NT2/D1 (cell line): ENCODE measurements around the gene CYREN.

ENCODE experiments used
- DNase-seq: peaks from one replicate; pipeline ENCODE4 v3.0.0-alpha.2; 2011; ENCODE audit warnings: low read depth, low spot score
- H3K27me3 ChIP-seq: 2 replicates; pipeline ENCODE4 v1.6.0; 2011; ENCODE audit warnings: mild to moderate bottlenecking; ENCODE audit not compliant: insufficient read length, insufficient read depth
- H3K36me3 ChIP-seq: 2 replicates; pipeline ENCODE4 v1.6.1; 2011; ENCODE audit warnings: mild to moderate bottlenecking, low read length, mixed read lengths; ENCODE audit not compliant: insufficient read depth, insufficient read length
- H3K4me1 ChIP-seq: 2 replicates; pipeline ENCODE4 v1.5.1; 2011; ENCODE audit not compliant: insufficient read depth, insufficient read length
- H3K4me3 ChIP-seq: 2 replicates; pipeline ENCODE4 v1.5.1; 2011; ENCODE audit warnings: low read depth; ENCODE audit not compliant: insufficient read length
- H3K9ac ChIP-seq: 2 replicates; pipeline ENCODE4 v1.6.0; 2011; ENCODE audit warnings: low read depth; ENCODE audit not compliant: insufficient read length
- H3K9me3 ChIP-seq: 2 replicates; pipeline ENCODE4 v1.5.1; 2011; ENCODE audit warnings: mild to moderate bottlenecking, low read length; ENCODE audit not compliant: insufficient read depth
- SUZ12 ChIP-seq: IDR thresholded peaks from 2 replicates; pipeline ENCODE4 v1.6.1; 2011; ENCODE audit not compliant: insufficient read length, insufficient read depth; ENCODE audit errors: extremely low read depth
- YY1 ChIP-seq: IDR thresholded peaks from 2 replicates; pipeline ENCODE4 v1.6.1; 2011; ENCODE audit not compliant: insufficient read length, insufficient read depth
- ZNF274 ChIP-seq: IDR thresholded peaks from 2 replicates; pipeline ENCODE4 v1.6.1; 2011; ENCODE audit warnings: mild to moderate bottlenecking, low read depth, low read length

The CYREN gene

DNA sequence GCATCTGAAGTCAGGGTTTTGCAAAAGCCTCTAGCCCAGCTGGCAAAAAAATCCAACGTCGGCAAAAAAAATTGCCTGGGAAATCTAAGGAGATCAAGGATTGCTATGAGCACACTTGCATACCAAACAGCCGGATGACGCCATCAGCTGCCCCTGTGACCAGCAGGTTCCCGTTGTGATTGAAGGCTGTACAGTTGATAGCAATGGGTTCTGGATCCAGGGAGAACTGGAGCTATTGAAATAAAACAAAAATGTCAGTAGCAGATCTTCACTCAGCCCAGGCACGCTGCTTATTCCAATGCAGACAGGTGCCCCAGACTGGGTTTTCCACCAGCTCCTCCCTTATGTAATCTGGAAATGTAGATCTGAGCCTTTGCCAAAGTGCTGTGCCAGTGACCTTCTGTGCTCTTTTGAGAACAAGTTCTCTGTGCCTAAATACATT, 18.7 kb upstream of the CYREN start:
- no peak overlapping the region for H3K9ac ChIP-seq
- H3K4me3 ChIP-seq, result no peak overlapping the region
- TF ChIP-seq SUZ12 (no peak), ZNF274 (no peak), YY1 (no peak)
- H3K4me1 ChIP-seq, result peaks cover 5% of the 10 kb centered on the region
- H3K27me3 ChIP-seq, result no peaks in the 10 kb centered on the region
- H3K36me3 ChIP-seq, result peaks cover 51% of the 10 kb centered on the region
- DNase-seq, result no peak
- no peaks in the 10 kb centered on the region; the same call in 1 of the 2 replicates for H3K9me3 ChIP-seq

GRCh38 chr7:135188298-135188984, 17.9 kb upstream of the CYREN start:
- Histone ChIP-seq H3K27me3 (no peaks in the 10 kb centered on the region), H3K36me3 (peaks cover 58% of the 10 kb centered on the region), H3K9me3 (no peaks in the 10 kb centered on the region; the same call in 1 of the 2 replicates), H3K4me1 (peaks cover 3% of the 10 kb centered on the region), H3K9ac (no peak overlapping the region), H3K4me3 (no peak overlapping the region)
- TF ChIP-seq SUZ12 (no peak), YY1 (no peak), ZNF274 (no peak)
- DNase-seq, result no peak

DNA sequence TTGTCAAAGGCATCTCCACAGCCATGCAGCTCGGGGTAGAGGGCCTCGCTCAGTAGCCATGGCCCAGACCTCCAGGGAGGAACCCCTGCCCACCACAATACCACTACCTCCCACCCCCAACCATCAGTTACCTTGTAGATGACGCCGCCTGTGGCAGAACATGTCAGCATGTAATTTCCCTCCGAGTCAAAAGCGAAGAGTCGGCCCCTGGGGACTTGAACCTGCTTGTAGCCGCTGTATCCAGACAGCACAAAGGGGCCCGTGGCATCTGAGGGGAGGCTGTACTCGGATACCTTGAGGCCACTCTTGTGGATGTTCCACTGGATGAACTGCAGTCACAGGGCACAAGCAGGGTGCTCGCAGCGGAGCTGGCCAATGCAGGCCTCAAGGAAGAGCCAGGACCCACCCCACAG, 16.3 kb upstream of the CYREN start:
- Histone ChIP-seq H3K4me1 (no peaks in the 10 kb centered on the region), H3K36me3 (peaks cover 61% of the 10 kb centered on the region), H3K9ac (no peak overlapping the region), H3K4me3 (no peak overlapping the region), H3K27me3 (no peaks in the 10 kb centered on the region), H3K9me3 (peaks cover 15% of the 10 kb centered on the region)
- DNase-seq, result no peak
- TF ChIP-seq ZNF274, result no peak
- no peak for TF ChIP-seq YY1
- no peak for TF ChIP-seq SUZ12

DNA sequence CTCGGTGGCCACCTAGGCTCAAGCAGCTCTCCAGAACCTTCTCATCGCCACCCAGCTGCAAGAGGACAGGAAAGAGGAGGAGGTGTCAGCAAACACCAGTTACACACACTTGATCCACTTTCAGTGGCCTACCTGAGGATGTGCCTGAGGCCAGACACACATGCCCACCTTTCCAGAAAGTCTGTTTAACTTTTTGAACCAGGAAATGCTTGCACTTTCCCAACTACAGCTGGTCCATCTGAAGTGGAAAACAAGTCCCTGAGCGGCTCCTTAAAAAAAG, 15.7 kb upstream of the CYREN start:
- DNase-seq, result no peak
- H3K4me1 ChIP-seq, result no peaks in the 10 kb centered on the region
- peaks cover 21% of the 10 kb centered on the region for H3K9me3 ChIP-seq
- H3K27me3 ChIP-seq, result no peaks in the 10 kb centered on the region
- TF ChIP-seq YY1 (no peak), SUZ12 (no peak), ZNF274 (no peak)
- H3K4me3 ChIP-seq, result no peak overlapping the region
- peaks cover 63% of the 10 kb centered on the region for H3K36me3 ChIP-seq
- H3K9ac ChIP-seq, result no peak overlapping the region

DNA sequence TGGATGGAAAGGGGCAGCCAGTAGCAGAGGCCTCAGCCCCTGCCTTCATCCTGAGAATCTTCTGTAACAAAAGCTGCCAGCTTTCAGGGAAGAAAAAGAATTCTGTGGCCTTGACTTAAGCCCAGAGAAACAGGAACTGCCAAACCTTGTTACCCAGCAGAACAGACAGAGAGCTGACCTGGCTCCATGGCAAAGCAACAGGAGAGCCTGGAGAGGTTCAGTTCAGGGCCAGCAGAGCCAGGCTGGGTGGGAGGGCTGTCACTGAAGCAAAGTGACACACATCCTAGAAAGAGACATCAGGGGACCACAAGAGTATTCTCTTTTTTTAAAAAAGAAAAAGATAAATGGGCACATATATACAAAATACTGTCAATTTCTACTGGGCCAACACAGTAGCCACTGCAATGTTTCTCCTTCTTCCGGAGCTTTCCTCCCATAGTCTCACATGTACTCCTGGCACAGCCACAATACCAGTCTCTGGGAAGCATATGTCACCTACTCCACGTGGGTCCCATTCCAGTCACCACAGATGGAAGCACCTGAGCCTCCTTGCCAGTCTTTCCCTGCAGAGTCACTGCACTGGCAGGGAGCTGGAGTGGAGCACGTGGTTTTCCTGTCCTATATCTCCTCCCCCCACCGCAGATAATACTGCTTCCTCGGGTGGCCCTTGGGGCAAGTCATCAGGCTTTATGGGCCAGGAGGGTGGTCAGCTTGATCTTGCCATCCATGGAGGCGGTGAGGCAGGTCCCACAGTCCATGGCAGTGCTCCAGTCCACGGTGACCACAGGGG, 15.2 kb upstream of the CYREN start:
- Histone ChIP-seq H3K4me1 (no peaks in the 10 kb centered on the region), H3K36me3 (peaks cover 63% of the 10 kb centered on the region), H3K4me3 (no peak overlapping the region), H3K9me3 (peaks cover 27% of the 10 kb centered on the region), H3K9ac (no peak overlapping the region), H3K27me3 (no peaks in the 10 kb centered on the region)
- TF ChIP-seq ZNF274 (no peak), SUZ12 (no peak), YY1 (no peak)
- no peak for DNase-seq

- no peaks in the 10 kb centered on the region for H3K4me1 ChIP-seq
- H3K36me3 ChIP-seq, result peaks cover 59% of the 10 kb centered on the region
- H3K4me3 ChIP-seq, result no peak overlapping the region
- no peak overlapping the region for H3K9ac ChIP-seq
- peaks cover 40% of the 10 kb centered on the region for H3K9me3 ChIP-seq
- DNase-seq, result no peak
- H3K27me3 ChIP-seq, result no peaks in the 10 kb centered on the region
- TF ChIP-seq SUZ12, result no peak
- no peak for TF ChIP-seq YY1
- no peak for TF ChIP-seq ZNF274
Measured at GRCh38 chr7:135184254-135184841, 13.8 kb upstream of the CYREN start.

GRCh38 chr7:135183478-135183877, 13.0 kb upstream of the CYREN start:
- Histone ChIP-seq H3K9ac (no peak overlapping the region), H3K9me3 (peaks cover 49% of the 10 kb centered on the region), H3K4me3 (no peak overlapping the region), H3K4me1 (no peaks in the 10 kb centered on the region), H3K27me3 (no peaks in the 10 kb centered on the region), H3K36me3 (peaks cover 50% of the 10 kb centered on the region)
- no peak for TF ChIP-seq SUZ12
- TF ChIP-seq ZNF274, result no peak
- DNase-seq, result no peak
